Body of pancreas (tissue), 4 donors: ENCODE results near the gene ISL2. TPM values are rescaled to one million over a fixed set of nuclear protein-coding genes. Genes with fewer than 3 reads are reported as not detected.

Experiments
- ATAC-seq: fragments of 150-250 bp; one replicate; pipeline ENCODE4 v1.9.1; 2016
- DNase-seq, 4 donors: peaks; one replicate each; pipeline ENCODE4 v3.0.0-alpha.2; 2019
- H3K27ac ChIP-seq, 4 donors: fragments of 200-600 bp; sonication (generic); 1 replicate in 3 of 4; 2 replicates in 1 of 4; pipeline versions ENCODE4 v1.5.1 to v1.6.1; 2016 to 2019; ENCODE audit warnings: mild to moderate bottlenecking in 1 of 4, mixed read lengths in 1 of 4, moderate library complexity in 1 of 4
- H3K27me3 ChIP-seq, 2 donors: fragments of 200-600 bp; sonication (generic); one replicate each; pipeline ENCODE4 v1.6.0; 2016; ENCODE audit warnings: mild to moderate bottlenecking in 1 of 2
- H3K36me3 ChIP-seq, 2 donors: fragments of 200-600 bp; sonication (generic); replicated peaks in 1 of 2; 2 replicates each; pipeline ENCODE4 v1.5.1; 2016; ENCODE audit warnings: low read depth in 2 of 2; ENCODE audit not compliant: insufficient read depth in 1 of 2
- H3K4me1 ChIP-seq: fragments of 200-600 bp; sonication (generic); one replicate; pipeline ENCODE4 v1.6.0; 2016
- H3K4me3 ChIP-seq, 2 donors: fragments of 200-600 bp; sonication (generic); 1 replicate in 1 of 2; 2 replicates in 1 of 2; pipeline ENCODE4 v1.5.1; 2016 to 2019
- H3K9me3 ChIP-seq, 3 donors: fragments of 200-600 bp; sonication (generic); 1 replicate in 2 of 3; 2 replicates in 1 of 3; pipeline ENCODE4 v1.5.1; 2016
- CTCF ChIP-seq, 7 experiments: fragments of 450-650 bp in 4 of 7; fragments of 200-600 bp in 3 of 7; sonication (generic) in 3 of 7; IDR thresholded peaks; one replicate each; pipeline ENCODE4 v1.5.1; 2016 to 2019; ENCODE audit warnings: antibody characterized with exemption in 7 of 7
- POLR2A ChIP-seq, 3 donors: fragments of 450-650 bp; IDR thresholded peaks; one replicate each; pipeline ENCODE4 v1.6.1; 2016; ENCODE audit warnings: antibody characterized with exemption in 3 of 3, mild to moderate bottlenecking in 2 of 3
- WGBS, 2 donors: methylation state at CpG; one replicate each; pipeline ENCODE4 v1.1.5; 2017; 5-methylcytosine and 5-hydroxymethylcytosine counted together
- intact Hi-C: fragments of 100-400 bp; cut with DNase I; formaldehyde crosslinking; loops from one replicate; pipeline ENCODE4 v1.15.1; 2023
- total RNA-seq, 2 donors: library from RNA; depleted of rRNA; stranded (reverse); fragments of >200 nt; gene quantifications; one replicate each; pipeline ENCODE4 v1.1.0, GENCODE V29; 2016

Gene ISL2
- total RNA-seq, 2 donors from 2014 or later = not detected

- no peaks in the 10 kb centered on the region for H3K36me3 ChIP-seq
- ATAC-seq (no peak), DNase-seq (no peak)
- no peak overlapping the region for H3K27ac ChIP-seq
- 27 to 72% methylated on average over 12 to 26 of the region's 26 CpGs for WGBS, 2 donors
- H3K4me3 ChIP-seq = no peak overlapping the region
- intact Hi-C loops = no loop called here
- H3K4me1 ChIP-seq = peaks cover 58% of the 10 kb centered on the region
- peaks cover 12 to 75% of the 10 kb centered on the region in 2 donors for H3K27me3 ChIP-seq
- no peak for TF ChIP-seq POLR2A (IDR thresholded peaks at IDR 0.05)
- TF ChIP-seq CTCF (IDR thresholded peaks at IDR 0.05) = no peak
- no peaks in the 10 kb centered on the region for H3K9me3 ChIP-seq
Observed at GRCh38 chr15:76338486-76339304, 2.1 kb downstream of the ISL2 start.

GRCh38 chr15:76339305-76340197, 3.0 kb downstream of the ISL2 start:
- peak in 1 of 4 donors; percentile 7 for DNase-seq
- 13 to 20% methylated on average over 44 to 48 of the region's 48 CpGs for WGBS, 2 donors
- H3K27ac ChIP-seq = no peak overlapping the region
- ATAC-seq = no peak
- peaks cover 58% of the 10 kb centered on the region for H3K4me1 ChIP-seq
- H3K36me3 ChIP-seq = no peaks in the 10 kb centered on the region
- intact Hi-C loops = no loop called here
- TF ChIP-seq POLR2A (IDR thresholded peaks at IDR 0.05) (no peak), CTCF (IDR thresholded peaks at IDR 0.05) (no peak)
- peaks cover 12 to 81% of the 10 kb centered on the region in 2 donors for H3K27me3 ChIP-seq
- no peaks in the 10 kb centered on the region for H3K9me3 ChIP-seq
- H3K4me3 ChIP-seq = peak overlapping the region in 1 of 2 donors; percentile 16

- H3K9me3 ChIP-seq = no peaks in the 10 kb centered on the region
- peaks cover 12 to 82% of the 10 kb centered on the region in 2 donors for H3K27me3 ChIP-seq
- H3K36me3 ChIP-seq = no peaks in the 10 kb centered on the region
- H3K4me1 ChIP-seq = peaks cover 58% of the 10 kb centered on the region
- no peak overlapping the region for H3K27ac ChIP-seq
- ATAC-seq = no peak
- H3K4me3 ChIP-seq = peak overlapping the region in 1 of 2 donors; percentile 16
- intact Hi-C loops = no loop called here
- DNase-seq = peak in 3 of 4 donors; percentile 18 to 32 (median 20)
- TF ChIP-seq POLR2A (IDR thresholded peaks at IDR 0.05) = no peak
- WGBS, 2 donors = 4 to 9% methylated on average over 23 to 52 of the region's 53 CpGs
Observed at GRCh38 chr15:76340198-76340802, 3.7 kb downstream of the ISL2 start.

GRCh38 chr15:76340803-76341365, 4.3 kb downstream of the ISL2 start:
- H3K4me1 ChIP-seq = peaks cover 62% of the 10 kb centered on the region
- H3K9me3 ChIP-seq = no peaks in the 10 kb centered on the region
- 9 to 12% methylated on average over 21 to 35 of the region's 35 CpGs for WGBS, 2 donors
- H3K4me3 ChIP-seq = no peak overlapping the region
- H3K27me3 ChIP-seq = peaks cover 12 to 85% of the 10 kb centered on the region in 2 donors
- H3K36me3 ChIP-seq = no peaks in the 10 kb centered on the region
- intact Hi-C loops = no loop called here
- ATAC-seq = peak; percentile 49
- H3K27ac ChIP-seq = no peak overlapping the region
- TF ChIP-seq CTCF (IDR thresholded peaks at IDR 0.05) (peak in 4 of 7 experiments; percentile 9 to 30 (median 27)), POLR2A (IDR thresholded peaks at IDR 0.05) (no peak)
- DNase-seq = peak; percentile 43 to 60 (median 49)
